GM20431 (cell line): ENCODE data around the gene OCIAD2.
"Not testable (repeated sequence)": the region's sequence is repeated elsewhere in the genome, so short reads cannot be mapped to it uniquely, and the experiment has no call there.

Source experiments
- in situ Hi-C: fragments of 300-500 bp; cut with MseI, MboI; formaldehyde crosslinking; loops from one replicate; pipeline ENCODE4 v1.15.0; 2020; ENCODE audit warnings: low sequenced_read_pairs; ENCODE audit not compliant: unreplicated experiment

The OCIAD2 gene

DNA sequence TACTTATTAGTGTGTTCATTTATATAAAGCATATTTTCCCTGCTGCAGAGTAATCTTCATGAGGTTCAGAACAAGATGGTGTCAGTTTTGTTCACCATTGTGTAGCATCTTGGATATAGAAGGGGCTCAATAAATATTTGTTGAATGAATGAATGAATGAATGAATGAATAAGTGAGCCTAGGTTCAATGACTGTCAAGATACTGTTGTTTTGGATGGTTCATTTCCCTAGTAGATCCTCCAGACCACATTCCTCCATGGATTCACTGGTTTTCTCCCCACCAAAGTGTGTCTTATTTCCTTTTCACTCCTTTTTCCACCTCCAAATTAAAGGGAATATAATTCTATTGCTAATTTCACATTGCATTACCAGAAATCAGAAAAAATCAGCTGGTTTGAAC is 2.1 kb upstream of the OCIAD2 start:
- in situ Hi-C loops: no loop called here

DNA sequence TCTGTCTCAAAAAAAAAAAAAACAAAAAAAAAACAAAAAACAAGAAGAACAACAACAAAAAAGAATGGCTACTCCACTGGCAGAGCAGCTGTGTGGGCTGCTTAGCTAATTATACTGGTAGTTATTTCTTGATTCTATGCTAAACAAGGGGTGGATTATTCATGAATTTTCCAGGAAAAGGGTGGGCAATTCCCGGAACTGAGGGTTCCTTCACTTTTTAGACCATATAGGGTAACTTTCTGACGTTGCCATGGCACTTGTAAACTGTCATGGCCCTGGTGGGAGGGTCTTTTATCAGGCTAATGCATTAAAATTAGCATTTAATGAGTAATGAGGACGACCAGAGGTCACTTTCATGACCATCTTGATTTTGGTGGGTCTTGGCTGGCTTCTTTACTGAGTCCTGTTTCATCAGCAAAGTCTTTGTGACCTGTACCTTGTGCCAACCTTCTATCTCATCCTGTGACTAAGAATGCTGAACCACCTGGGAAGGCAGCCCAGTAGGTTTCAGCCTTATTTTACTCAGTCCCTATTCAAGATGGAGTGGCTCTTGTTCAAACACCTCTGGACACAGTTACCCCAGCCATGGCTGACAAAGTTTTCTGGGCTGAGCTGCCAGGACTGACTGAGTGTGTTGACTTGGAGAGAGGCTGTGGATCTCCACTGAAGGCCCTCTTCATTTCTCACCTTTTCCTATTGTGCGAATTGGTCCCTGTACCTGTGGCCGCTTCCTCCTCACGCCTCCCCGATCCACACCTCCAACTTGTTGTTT is 1.3 kb upstream of the OCIAD2 start:
- in situ Hi-C loops: no loop called here

DNA sequence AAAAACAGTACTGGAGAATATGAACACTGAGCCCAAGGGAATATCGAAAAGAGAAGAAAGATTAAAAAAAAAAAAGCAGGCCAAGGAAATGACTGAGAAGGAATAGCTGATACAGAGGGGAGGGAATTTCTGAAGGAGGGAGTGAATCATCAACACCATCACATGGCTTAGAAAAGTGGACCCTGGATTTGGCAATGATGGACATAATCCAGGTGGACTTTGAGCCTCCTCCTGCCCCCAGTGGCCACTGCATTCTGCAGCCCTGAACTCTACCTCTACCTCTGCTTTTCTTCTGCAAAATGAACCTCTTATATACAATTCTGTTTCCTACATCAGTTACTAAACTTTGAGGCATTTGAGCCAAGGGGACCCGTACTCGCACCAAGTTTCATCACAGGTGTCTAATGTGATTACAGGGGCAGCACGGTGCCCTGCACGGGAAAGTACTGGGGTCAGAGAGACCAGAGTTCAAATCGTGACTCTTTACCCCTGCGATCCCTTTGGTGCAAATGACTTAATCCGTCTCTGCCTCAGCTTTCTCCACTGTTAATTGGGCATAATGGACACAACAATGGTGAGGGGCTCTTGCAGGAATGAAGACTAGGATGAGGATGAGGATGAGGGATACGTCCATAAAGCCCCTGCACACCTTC is 1.1 kb downstream of the OCIAD2 start:
- in situ Hi-C loops: no loop called here

DNA sequence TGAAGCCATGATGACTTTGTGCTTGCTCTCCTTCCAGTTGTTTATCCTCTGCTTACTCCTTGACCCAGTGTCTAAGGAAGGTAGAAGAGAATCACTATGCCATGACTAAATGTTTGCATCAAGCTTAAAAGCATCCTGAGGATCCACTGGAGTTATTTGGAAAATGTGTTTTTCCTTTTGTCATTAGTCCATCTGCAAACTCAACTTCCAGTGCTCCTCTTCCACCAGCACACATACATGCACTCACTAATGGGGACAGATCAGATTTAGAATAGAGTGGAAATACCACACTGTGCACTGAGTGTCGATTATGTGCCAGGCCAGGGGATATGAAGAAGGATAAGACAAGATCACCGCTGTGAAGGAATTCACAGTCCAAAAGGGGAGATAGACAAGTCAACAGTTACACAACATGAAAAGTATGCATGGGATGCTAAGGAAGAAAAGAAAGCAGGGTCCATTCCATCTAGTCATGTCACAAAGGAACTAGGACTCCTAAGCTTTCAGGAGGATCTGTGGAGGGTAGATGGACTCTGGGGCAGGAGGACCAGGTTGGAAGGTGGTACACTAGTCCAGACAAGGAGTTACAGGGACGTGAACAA is 1.9 kb downstream of the OCIAD2 start:
- in situ Hi-C loops: no loop called here

DNA sequence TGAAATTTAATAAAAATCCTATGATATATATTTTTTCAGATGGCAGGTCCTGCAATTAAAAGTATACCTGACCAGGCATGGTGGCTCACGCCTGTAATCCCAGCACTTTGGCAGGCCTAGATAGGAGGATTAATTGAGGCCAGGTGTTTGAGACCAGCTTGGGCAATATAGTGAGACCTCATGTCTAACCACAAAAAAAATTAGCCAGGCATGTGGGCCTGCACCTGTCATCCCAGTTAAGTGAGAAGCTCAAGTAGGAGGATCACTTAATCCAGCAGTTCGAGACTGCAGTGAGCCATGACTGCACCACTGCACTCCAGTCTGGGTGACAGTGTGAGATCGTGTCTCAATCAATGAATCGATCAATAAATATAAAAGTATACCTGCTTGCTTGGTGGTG is 2.5 kb downstream of the OCIAD2 start:
- in situ Hi-C loops: no loop called here

DNA sequence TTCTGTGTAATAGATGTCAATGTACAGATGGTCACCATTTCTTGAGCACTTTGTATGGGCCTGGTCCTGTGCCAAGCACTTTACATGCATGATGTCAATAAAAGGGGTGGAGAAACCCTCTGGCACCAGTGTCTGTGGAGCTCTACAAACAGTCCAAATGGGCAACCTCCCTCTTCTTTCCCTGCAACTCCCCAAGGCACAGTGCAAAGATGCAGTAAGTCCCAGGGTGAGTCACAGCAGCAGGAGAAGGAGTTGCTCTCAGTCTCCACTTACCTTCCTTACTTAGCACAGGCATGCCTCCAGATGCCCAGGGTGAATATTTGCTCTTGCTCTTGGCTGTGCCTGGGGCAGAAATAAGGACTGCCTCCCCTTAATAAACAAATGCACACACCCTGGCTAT is 4.3 kb downstream of the OCIAD2 start:
- in situ Hi-C loops: no loop called here

DNA sequence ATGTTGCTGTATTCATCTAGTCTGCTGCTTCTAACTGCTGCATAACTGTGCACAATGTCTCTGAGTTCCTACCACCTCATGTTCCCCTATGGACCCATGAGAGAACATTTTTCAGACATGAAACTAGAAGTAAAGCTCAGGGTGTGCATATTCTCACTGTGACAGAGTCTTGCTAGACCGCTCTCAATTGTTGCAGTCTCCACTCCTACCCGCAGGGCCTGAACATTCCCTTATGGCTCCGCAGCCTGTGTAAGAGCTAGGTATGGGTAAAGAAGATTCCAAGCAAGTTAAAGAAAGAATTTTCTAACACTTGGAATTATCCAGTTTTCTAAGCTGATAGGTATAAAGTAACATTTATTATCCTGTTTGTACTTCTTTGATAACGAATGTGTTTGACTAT is 5.4 kb downstream of the OCIAD2 start:
- in situ Hi-C loops: no loop called here

DNA sequence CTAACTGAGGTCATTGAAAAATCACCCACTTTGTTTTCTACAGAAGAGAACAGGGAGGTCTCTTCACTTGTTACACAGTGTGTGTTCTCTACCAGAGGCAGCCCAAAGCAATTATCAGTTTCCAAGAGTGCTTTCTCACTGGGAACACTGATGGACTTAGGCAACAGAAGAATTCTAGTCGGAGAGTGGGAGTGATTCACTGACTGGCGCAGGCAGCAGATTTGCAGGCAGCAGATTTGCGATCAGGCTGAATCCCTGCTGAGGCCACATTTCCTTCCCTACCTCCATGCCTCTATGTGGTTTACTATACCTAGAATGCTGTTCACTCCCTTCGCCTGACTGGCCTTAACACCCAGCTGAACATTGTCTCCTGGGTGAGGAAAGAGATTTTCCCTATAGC is 6.6 kb downstream of the OCIAD2 start:
- in situ Hi-C loops: no loop called here

DNA sequence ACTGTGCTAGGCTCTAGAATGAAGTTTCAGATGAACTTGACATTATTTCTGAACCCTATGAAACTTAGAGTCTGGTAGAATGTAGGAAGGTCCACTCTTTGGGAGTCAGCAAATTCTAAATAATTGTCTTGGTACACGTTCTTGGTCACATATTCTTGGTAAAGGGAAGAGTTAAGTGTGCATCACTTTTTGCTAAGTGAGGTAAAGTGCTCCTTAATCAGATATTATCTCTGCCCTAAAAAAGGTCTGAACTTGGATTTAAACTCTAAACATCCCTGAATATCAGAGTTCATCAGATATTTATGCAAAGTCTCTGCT is 7.2 kb downstream of the OCIAD2 start:
- in situ Hi-C loops: no loop called here

DNA sequence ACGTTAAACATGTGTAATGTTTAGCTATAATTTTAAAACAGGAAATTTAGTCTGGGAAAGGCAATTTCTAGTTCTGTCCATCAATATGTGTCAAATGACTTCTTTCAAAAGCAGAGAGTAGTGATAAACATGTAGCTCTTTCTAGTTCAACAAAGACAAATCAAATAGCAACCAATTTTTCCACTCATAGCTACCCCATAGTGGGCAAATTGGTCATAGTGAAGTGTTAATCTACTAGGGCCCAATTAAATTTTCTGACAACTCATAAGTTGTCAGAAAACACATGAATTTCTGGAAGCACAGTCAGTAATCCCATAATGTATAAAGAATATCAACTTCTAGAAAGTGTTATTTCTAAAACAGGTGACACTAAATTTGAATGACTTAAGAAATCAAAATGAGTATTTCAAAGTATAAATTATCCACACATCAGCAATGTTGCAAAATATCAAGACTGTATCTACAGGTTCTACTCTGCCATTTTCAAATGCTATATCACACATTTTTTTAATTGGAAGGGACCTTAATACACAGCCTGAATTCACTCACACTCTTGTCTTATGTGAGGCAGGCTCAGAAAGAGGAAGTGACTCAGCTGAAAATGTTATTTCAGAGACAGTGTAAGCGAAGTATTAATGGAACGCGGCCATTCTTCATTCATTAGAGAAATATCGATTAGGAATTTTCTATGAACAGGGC is 7.7 kb downstream of the OCIAD2 start:
- in situ Hi-C loops: no loop called here

DNA sequence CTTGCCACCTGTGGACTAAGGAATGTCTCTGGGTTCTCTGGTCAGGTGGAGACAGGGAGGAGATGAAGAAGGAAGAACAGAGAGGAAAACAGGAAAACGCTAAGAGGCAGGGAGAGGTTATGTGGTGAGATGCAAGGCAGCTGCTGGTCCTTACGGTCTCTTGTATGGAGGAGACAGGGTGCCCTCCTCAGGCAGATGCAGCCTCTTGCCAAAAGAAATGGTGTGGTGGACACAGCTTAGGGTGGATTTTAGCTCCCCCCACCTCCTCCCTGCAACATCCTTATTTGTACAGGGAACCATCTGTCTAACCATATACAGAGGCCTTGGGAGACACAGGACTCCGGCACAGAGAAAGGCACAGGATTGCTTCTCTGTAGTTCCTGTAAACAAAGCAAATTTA is 9.7 kb downstream of the OCIAD2 start:
- in situ Hi-C loops: no loop called here

DNA sequence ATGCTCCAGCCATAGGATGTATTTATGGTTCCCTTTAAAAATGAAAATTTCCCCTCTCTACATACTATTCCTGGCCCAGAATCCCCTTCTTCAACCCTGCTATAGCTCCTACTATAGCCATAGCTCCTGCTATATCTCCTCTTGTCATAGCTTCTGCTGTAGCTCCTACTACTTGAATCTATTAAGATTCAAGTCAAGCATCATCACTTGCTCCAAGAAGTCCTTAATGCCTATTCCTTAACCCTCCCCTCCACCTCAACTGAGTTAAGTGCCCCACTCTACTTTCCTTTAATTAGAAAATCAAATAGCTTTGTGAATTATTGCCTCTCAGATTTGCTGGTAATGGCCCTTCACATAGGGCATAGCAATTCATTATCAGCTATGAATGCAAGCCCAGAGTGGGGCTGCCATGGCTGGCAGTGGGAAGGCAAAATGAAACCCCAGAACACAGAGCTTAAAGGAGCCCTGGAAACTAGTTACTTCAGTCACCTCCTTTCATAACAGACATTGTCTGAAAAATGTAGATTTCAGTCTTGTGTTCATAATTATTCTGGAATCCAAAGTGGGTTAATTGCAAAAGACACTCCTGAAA is 15.4 kb downstream of the OCIAD2 start:
- in situ Hi-C loops: no loop called here

DNA sequence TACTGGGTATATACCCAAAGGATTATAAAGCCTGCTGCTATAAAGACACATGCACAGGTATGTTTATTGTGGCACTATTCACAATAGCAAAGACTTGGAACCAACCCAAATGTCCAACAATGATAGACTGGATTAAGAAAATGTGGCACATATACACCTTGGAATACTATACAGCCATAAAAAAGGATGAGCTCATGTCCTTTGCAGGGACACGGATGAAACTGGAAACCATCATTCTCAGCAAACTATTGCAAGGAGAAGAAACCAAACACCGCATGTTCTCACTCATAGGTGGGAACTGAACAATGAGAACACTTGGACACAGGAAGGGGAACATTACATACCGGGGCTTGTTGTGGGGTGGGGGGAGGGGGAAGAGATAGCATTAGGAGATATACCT is 16.8 kb downstream of the OCIAD2 start:
- in situ Hi-C loops: not testable (repeated sequence)

DNA sequence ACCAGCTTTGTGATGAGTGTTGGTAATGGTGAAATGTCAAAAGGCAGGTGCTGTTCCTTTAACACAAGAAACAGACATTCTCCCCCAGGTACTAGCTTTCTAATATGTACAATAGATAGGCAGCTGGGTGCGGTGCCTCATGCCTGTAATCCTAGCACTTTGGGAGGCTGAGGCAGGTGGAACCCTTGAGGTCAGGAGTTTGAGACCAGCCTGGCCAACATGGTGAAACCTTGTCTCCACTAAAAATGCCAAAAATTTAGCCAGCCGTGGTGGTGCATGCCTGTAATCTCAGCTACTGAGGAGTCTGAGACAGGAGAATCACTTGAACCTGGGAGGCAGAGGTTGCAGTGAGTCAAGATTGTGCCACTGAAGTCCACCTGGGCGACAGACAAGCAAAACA is 24.9 kb downstream of the OCIAD2 start:
- in situ Hi-C loops: not testable (repeated sequence)

DNA sequence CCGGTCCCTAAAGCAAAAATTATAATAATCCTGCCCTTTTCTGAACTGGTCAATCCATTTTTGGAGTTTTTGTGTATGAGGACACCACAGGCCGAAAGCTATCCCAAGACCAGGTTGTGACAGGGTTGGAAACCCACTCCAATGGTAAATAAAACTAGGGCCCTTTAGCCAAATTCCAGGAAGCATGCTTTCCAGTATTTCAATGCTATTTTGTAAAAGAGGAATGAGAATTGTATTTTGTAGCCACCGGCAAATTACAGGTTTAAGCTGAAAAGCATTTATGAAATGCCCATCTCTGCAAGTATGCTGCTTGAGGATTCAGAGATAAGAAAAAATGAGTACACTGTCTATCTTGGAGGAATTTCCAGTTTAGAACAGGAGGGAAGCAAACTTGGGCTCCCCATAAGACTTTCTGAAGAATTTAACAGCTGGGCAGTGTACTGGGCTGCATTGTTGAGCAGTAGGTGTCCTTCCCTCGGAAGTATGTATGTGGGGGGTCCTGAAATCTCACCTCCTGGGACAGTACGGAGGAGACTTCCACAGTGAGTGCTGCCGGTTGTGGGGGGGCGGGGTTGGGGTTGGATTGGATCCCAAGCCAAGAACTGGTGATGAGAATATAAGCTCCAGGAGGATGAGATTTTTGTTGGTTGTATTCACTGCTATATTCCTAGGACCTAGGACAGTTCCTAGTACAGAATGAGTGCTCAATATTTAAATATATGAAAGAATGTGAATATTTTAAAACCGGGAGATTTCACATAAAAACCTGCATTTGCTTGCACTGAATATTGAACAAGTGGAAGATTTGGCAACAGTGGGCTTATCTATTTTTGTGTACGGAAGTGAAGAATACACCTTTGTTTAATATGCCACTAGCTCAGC is 26.8 kb downstream of the OCIAD2 start:
- in situ Hi-C loops: no loop called here

DNA sequence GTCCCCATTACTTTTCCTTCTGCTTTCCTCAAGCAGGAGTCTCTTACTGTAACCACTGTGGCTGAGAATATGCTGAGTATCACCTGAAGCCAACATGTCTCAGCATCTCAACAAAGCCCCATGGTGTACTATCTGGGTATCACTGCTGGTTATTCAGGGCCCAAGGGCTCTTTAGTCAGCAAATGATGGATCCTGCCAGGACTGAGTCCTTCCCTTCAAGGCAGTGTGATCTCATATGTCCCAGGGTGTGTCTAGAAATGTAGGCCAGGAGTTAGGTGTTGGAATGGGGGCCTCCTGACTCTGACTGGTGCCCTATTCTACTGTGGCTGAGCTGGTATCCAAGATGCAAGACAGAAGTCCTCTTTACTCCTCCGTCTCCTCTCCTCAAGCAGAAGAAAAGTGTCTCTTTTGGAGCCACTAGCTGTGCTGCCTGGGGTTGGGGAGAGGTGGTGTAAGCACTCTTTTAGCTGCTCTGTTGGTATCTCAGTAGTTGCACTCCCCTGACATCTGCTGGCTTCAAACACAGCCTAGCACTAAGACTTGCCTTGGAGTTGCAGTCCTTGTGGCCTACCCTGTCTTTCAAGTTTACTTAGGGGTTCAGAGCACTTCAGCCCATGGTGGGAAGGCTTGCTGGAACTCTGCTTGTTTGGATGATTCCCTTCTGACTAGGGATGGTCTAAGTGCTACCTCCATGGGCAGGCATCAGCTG is 28.6 kb downstream of the OCIAD2 start:
- in situ Hi-C loops: no loop called here

DNA sequence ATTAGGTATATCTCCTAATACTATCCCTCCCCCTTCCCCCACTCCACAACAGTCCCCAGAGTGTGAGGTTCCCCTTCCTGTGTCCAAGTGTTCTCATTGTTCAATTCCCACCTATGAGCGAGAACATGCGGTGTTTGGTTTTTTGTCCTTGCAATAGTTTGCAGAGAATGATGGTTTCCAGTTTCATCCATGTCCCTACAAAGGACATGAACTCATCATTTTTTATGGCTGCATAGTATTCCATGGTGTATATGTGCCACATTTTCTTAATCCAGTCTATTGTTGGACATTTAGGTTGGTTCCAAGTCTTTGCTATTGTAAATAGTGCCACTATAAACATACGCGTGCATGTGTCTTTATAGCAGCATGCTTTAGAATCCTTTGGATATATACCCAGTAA is 41.9 kb downstream of the OCIAD2 start:
- in situ Hi-C loops: not testable (repeated sequence)

DNA sequence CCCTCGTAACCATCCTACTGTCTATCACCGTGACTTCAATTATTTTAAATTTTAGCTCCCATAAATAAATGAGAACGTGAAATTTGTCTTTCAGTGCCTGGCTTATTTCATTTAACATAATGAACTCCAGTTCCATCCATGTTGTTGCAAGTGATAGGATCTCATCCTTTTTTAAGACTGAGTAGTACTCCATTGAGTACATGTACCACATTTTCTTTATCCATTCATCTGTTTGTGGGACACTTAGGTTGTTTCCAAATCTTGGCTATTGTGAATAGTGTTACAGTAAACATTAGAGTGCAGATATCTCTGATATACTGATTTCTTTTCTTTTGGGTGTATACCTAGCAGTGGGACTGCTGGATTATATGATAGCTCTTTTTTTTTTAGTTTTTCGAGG is 42.8 kb downstream of the OCIAD2 start:
- in situ Hi-C loops: no loop called here

DNA sequence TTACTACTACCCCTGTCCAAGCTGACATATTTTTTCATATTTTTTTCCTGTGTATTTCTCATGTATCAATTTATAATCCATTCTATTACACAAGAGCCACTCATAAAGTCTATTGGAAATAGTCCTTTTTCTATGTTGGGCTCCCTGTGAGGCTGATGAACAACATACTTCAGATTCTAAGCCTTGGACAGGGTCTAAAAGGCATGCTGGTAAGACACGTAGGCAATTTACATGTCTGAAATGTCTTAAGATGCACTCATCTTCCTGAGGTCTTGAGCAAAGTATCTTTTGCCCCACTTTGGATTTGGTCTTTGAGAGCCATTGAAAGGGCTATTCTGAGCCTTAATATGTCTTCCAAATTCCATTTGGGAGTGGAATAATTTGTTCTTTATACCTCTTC is 43.9 kb downstream of the OCIAD2 start:
- in situ Hi-C loops: no loop called here
